ENCODE results near the gene PTPRB.

GRCh38 chr12:70467476-70467875, 169.8 kb downstream of the PTPRB start:
- TF ChIP-seq POLR2A (IDR thresholded peaks at IDR 0.05; ENCODE audit: low read depth, low read length) (no peak), CTCF (conservative IDR thresholded peaks at IDR 0.05; ENCODE audit: low read depth, low read length) (no peak), CEBPB (IDR thresholded peaks at IDR 0.05; ENCODE audit: low read depth, low read length) (no peak), NFE2L2 (IDR thresholded peaks at IDR 0.05; ENCODE audit: low read depth, low read length) (no peak), RFX5 (IDR thresholded peaks at IDR 0.05; ENCODE audit: low read depth, low read length) (no peak), MAZ (IDR thresholded peaks at IDR 0.05; ENCODE audit: borderline replicate concordance, low read depth, low read length) (no peak), ELK1 (IDR thresholded peaks at IDR 0.05; ENCODE audit: borderline replicate concordance, low read depth, low read length) (no peak), SMC3 (IDR thresholded peaks at IDR 0.05; ENCODE audit: low read depth, low read length) (no peak)
